Fibroblast of lung (primary cell): ENCODE measurements around the gene FAM98C. TPM values are rescaled to one million over a fixed set of nuclear protein-coding genes. Genes with fewer than 3 reads are reported as not detected.

Experiments
- DNase-seq, 2 donors: peaks; one replicate each; pipeline versions ENCODE4 v3.0.0 to v3.0.0-alpha.2; 2010; ENCODE audit warnings: low read depth in 2 of 2
- H2AFZ ChIP-seq: 2 replicates; pipeline ENCODE4 v1.5.1; 2012; ENCODE audit warnings: low read length, control low read depth, inconsistent platforms
- H3K27ac ChIP-seq: 2 replicates; pipeline ENCODE4 v1.5.1; 2011; ENCODE audit warnings: low read length, control low read depth; ENCODE audit not compliant: insufficient read depth
- H3K27me3 ChIP-seq: 2 replicates; pipeline ENCODE4 v1.5.1; 2011; ENCODE audit warnings: mild to moderate bottlenecking, low read length; ENCODE audit not compliant: control insufficient read depth, insufficient read depth
- H3K36me3 ChIP-seq: 2 replicates; pipeline ENCODE4 v1.5.1; 2011; ENCODE audit warnings: low read length; ENCODE audit not compliant: control insufficient read depth, insufficient read depth
- H3K4me1 ChIP-seq: 2 replicates; pipeline ENCODE4 v1.5.1; 2011; ENCODE audit warnings: low read length; ENCODE audit not compliant: control insufficient read depth, insufficient read depth; ENCODE audit errors: extremely low read depth
- H3K4me2 ChIP-seq: 2 replicates; pipeline ENCODE4 v1.5.1; 2011; ENCODE audit warnings: low read length, control low read depth; ENCODE audit not compliant: insufficient read depth; ENCODE audit errors: extremely low read depth
- H3K4me3 ChIP-seq, 4 experiments: fragments of 200-600 bp in 1 of 4; sonication (generic) in 1 of 4; replicated peaks in 1 of 4; 2 replicates each; pipeline ENCODE4 v1.5.1; 2011 to 2016; ENCODE audit warnings: low read length in 4 of 4, low read depth in 3 of 4, mild to moderate bottlenecking in 3 of 4, control low read depth in 2 of 4, inconsistent platforms in 1 of 4, mixed read lengths in 1 of 4; ENCODE audit not compliant: insufficient read depth in 1 of 4; ENCODE audit errors: control extremely low read depth in 1 of 4
- H3K79me2 ChIP-seq: 2 replicates; pipeline ENCODE4 v1.5.1; 2012; ENCODE audit warnings: mild to moderate bottlenecking, low read length, inconsistent platforms; ENCODE audit not compliant: control insufficient read depth, insufficient read depth
- H3K9ac ChIP-seq: 2 replicates; pipeline ENCODE4 v1.5.1; 2011; ENCODE audit warnings: mild to moderate bottlenecking, low read length, control low read depth; ENCODE audit not compliant: insufficient read depth
- H3K9me3 ChIP-seq: 2 replicates; pipeline ENCODE4 v1.5.1; 2012; ENCODE audit warnings: low read depth, low read length; ENCODE audit not compliant: control insufficient read depth, insufficient read depth
- H4K20me1 ChIP-seq: 2 replicates; pipeline ENCODE4 v1.5.1; 2011; ENCODE audit warnings: low read length; ENCODE audit not compliant: control insufficient read depth, insufficient read depth; ENCODE audit errors: extremely low read depth
- EZH2 ChIP-seq: IDR thresholded peaks from 2 replicates; pipeline ENCODE4 v1.5.1; 2012; ENCODE audit warnings: low read length, control low read depth, mild to moderate bottlenecking; ENCODE audit errors: missing control alignments
- polyA plus RNA-seq, 2 donors: library from polyadenylated mRNA; depleted of rRNA in 1 of 2; stranded (reverse) in 1 of 2; unstranded in 1 of 2; fragments of >200 nt; gene quantifications; 2 replicates each; pipeline ENCODE4 v1.2.1, GENCODE V29; 2011 to 2012; ENCODE audit warnings: missing spikeins in 1 of 2
- total RNA-seq: library from RNA; depleted of rRNA; stranded (reverse); fragments of >200 nt; gene quantifications from 2 replicates; pipeline ENCODE4 v1.2.1, GENCODE V29; 2014
- TF ChIP-seq, protein P1 (sequence below), 2 donors: IDR thresholded peaks in 1 of 2; conservative IDR thresholded peaks in 1 of 2; 1 replicate in 1 of 2; 2 replicates in 1 of 2; pipeline ENCODE4 v1.5.1; 2011 to 2012; ENCODE audit warnings: low read length in 2 of 2, control low read depth in 1 of 2, inconsistent platforms in 1 of 2, low read depth in 1 of 2, mild to moderate bottlenecking in 1 of 2

FAM98C gene
- total and polyA plus RNA-seq, 2 donors (not counting 1 experiment from before 2014, with no cell fraction given), result 4.5 to 10.6 TPM

DNA sequence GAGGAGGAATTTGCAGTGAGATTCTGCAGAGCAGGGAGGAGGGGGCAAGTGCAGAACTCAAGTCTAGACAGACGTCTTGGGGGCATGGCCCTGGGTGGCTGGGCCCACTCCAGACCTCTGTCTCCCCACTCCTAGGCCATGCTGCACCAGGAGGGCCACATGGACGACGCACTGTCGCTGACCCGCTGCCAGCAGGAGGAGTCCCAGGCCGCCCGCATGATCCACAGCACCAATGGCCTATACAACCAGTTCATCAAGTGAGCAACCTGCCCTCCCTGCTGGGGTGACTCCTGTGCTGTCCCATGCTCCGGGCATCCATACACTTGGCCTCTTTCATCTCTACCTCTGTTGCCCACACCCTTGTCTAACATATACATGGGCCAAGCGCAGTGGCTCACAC, 48.7 kb downstream of the FAM98C start:
- no peak overlapping the region for H3K9ac ChIP-seq
- no peak overlapping the region for H3K4me2 ChIP-seq
- no peaks in the 10 kb centered on the region for H3K9me3 ChIP-seq
- no peaks in the 10 kb centered on the region for H4K20me1 ChIP-seq
- H2AFZ ChIP-seq, result no peak overlapping the region
- no peaks in the 10 kb centered on the region for H3K79me2 ChIP-seq
- DNase-seq, result no peak
- TF ChIP-seq, protein P1, sequence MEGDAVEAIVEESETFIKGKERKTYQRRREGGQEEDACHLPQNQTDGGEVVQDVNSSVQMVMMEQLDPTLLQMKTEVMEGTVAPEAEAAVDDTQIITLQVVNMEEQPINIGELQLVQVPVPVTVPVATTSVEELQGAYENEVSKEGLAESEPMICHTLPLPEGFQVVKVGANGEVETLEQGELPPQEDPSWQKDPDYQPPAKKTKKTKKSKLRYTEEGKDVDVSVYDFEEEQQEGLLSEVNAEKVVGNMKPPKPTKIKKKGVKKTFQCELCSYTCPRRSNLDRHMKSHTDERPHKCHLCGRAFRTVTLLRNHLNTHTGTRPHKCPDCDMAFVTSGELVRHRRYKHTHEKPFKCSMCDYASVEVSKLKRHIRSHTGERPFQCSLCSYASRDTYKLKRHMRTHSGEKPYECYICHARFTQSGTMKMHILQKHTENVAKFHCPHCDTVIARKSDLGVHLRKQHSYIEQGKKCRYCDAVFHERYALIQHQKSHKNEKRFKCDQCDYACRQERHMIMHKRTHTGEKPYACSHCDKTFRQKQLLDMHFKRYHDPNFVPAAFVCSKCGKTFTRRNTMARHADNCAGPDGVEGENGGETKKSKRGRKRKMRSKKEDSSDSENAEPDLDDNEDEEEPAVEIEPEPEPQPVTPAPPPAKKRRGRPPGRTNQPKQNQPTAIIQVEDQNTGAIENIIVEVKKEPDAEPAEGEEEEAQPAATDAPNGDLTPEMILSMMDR (conservative IDR thresholded peaks at IDR 0.05 in 1 of 2, IDR thresholded peaks at IDR 0.05 in 1 of 2; ENCODE audit: low read depth in 1 of 2, low read length in 2 of 2), result no peak
- no peak for TF ChIP-seq EZH2
- no peaks in the 10 kb centered on the region for H3K4me1 ChIP-seq
- H3K27me3 ChIP-seq, result no peaks in the 10 kb centered on the region
- no peak overlapping the region for H3K27ac ChIP-seq
- H3K36me3 ChIP-seq, result no peaks in the 10 kb centered on the region
- H3K4me3 ChIP-seq, result no peak overlapping the region

DNA sequence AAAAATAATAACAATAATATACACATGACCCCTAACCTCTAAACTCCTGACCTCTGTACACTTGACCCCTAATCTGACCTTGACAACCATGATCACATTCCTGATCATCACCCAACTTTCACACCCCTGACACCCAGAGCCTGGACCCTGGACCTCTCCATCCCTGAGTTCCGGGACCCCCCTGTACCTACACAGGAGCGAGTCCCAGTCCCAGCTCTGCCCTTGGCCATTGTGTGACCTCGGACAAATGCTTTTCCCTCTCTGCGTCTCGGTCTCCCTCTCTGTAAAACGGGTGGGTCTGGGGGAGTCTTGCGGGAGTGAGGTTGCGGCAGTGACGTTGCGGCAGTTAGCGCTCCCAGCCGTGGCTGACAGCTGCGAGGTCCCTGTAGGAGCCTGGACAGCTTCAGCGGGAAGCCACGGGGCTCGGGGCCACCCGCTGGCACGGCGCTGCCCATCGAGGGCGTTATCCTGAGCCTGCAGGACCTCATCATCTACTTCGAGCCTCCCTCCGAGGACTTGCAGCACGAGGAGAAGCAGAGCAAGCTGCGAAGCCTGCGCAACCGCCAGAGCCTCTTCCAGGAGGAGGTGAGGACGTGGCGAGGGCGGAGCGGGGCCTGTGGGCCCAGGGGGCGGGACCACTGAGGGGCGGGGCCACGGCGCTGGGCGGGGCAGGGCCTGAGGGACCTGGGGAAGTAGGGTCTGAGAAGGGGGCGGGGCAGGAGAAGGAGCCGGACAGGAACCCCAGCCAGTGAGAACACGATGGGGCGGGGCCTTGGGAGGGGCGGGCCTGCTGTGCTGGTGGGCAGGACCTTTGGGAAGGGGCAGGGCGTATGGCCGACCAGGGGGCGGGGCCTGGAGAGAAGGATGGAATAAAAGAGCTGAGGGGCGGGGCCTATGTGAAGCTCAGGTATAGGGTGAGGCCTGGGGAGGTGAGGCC, 49.8 kb downstream of the FAM98C start:
- Histone ChIP-seq H3K4me3 (no peak overlapping the region), H3K4me1 (no peaks in the 10 kb centered on the region)
- no peak for DNase-seq

DNA sequence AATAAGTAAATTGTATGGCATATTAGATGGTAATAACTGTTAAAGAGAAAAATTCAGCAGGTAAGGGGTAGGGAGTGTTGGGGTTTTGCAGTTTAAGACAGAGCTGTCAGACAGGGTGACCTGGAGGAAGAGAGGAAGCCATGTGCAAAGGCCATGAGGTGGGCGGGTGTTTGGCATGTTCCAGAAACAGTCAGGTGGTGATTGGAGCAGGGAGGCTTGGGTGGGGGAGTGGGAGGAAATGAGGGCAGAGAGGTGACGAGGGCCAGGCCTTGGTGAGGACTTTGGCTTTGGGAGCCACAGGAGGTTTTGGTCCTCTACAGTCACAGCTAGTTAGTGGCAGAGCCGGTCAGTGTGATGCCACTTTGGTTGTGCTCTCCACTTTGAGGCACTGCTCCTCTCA, 50.7 kb downstream of the FAM98C start:
- Histone ChIP-seq H3K9ac (no peak overlapping the region), H3K4me1 (no peaks in the 10 kb centered on the region), H3K4me3 (no peak overlapping the region), H3K79me2 (no peaks in the 10 kb centered on the region), H3K4me2 (no peak overlapping the region), H3K36me3 (no peaks in the 10 kb centered on the region), H4K20me1 (no peaks in the 10 kb centered on the region), H3K27ac (no peak overlapping the region), H2AFZ (no peak overlapping the region), H3K9me3 (no peaks in the 10 kb centered on the region), H3K27me3 (no peaks in the 10 kb centered on the region)
- TF ChIP-seq, protein P1 (conservative IDR thresholded peaks at IDR 0.05 in 1 of 2, IDR thresholded peaks at IDR 0.05 in 1 of 2; ENCODE audit: low read depth in 1 of 2, low read length in 2 of 2), result no peak
- TF ChIP-seq EZH2, result no peak
- no peak for DNase-seq

More for the DNA sequence above, 49.8 kb downstream of the FAM98C start:
- Histone ChIP-seq H3K27ac (no peak overlapping the region), H3K4me2 (no peak overlapping the region), H4K20me1 (no peaks in the 10 kb centered on the region), H3K36me3 (no peaks in the 10 kb centered on the region), H3K79me2 (no peaks in the 10 kb centered on the region), H3K9me3 (no peaks in the 10 kb centered on the region), H3K27me3 (no peaks in the 10 kb centered on the region), H3K9ac (no peak overlapping the region), H2AFZ (no peak overlapping the region)
- TF ChIP-seq, protein P1 (conservative IDR thresholded peaks at IDR 0.05 in 1 of 2, IDR thresholded peaks at IDR 0.05 in 1 of 2; ENCODE audit: low read depth in 1 of 2, low read length in 2 of 2), result no peak
- no peak for TF ChIP-seq EZH2
